GM06990 (cell line): ENCODE data around the gene ESR1.

Experiments
- DNase-seq: peaks from one replicate; pipeline ENCODE4 v3.0.0-alpha.2; 2011; ENCODE audit not compliant: insufficient read length; ENCODE audit errors: extremely low read depth
- H3K27me3 ChIP-seq: replicated peaks from 2 replicates; pipeline ENCODE4 v1.6.0; 2011; ENCODE audit warnings: low read length; ENCODE audit not compliant: control insufficient read depth, insufficient read depth
- H3K36me3 ChIP-seq: 2 replicates; pipeline ENCODE4 v1.5.1; 2011; ENCODE audit warnings: low read length; ENCODE audit not compliant: control insufficient read depth, insufficient read depth
- H3K4me3 ChIP-seq: replicated peaks from 2 replicates; pipeline ENCODE4 v1.5.1; 2011; ENCODE audit warnings: low read depth, mild to moderate bottlenecking, control low read depth, low read length
- TF ChIP-seq, protein P1 (sequence below): IDR thresholded peaks from 2 replicates; pipeline ENCODE4 v1.5.1; 2011; ENCODE audit warnings: low read length, control low read depth, mild to moderate bottlenecking, inconsistent platforms; ENCODE audit not compliant: insufficient read depth, poor library complexity, severe bottlenecking

Gene ESR1

DNA sequence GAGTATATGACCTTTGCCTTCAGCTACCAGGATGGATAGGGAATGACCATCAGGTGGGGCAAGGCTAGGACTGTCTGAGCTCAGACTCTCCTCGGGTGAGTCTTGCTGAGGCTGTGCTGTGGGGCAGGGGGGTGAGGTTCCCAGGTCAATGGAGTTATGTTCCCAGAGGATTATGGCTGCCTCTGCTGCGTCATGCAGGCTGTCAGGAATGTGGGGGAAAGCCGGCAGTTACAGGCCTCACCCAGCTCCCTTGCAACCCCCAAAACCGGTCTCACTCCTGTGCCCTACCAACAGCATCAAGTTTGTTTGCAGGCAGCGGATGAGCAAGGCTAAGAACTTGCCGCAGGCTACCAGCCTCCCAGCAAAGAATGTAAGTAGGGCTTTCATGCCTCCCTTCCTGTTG, 93.5 kb downstream of the ESR1 start:
- no peaks in the 10 kb centered on the region for H3K36me3 ChIP-seq
- H3K4me3 ChIP-seq = no peak overlapping the region
- TF ChIP-seq, protein P1, sequence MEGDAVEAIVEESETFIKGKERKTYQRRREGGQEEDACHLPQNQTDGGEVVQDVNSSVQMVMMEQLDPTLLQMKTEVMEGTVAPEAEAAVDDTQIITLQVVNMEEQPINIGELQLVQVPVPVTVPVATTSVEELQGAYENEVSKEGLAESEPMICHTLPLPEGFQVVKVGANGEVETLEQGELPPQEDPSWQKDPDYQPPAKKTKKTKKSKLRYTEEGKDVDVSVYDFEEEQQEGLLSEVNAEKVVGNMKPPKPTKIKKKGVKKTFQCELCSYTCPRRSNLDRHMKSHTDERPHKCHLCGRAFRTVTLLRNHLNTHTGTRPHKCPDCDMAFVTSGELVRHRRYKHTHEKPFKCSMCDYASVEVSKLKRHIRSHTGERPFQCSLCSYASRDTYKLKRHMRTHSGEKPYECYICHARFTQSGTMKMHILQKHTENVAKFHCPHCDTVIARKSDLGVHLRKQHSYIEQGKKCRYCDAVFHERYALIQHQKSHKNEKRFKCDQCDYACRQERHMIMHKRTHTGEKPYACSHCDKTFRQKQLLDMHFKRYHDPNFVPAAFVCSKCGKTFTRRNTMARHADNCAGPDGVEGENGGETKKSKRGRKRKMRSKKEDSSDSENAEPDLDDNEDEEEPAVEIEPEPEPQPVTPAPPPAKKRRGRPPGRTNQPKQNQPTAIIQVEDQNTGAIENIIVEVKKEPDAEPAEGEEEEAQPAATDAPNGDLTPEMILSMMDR = no peak
- DNase-seq = no peak
- no peaks in the 10 kb centered on the region for H3K27me3 ChIP-seq

DNA sequence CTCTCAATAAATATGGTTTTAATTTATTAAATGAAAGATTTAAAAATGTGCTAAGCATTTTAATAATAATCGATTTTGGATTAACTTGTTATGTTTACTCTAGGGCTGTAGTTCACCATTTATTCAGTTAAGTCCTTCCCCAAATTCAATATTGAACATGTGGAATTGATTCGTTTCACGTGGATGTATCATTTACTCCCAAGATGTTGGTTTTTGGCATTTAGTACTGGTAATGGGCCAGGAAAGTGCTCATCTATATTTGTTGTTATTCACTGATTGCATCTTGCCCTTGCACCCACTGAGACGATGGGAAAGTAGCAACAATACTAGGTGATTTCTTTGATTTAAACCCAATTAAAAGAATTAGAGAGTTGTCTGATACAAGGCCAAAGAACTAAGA, 97.1 kb downstream of the ESR1 start:
- TF ChIP-seq, protein P1 = no peak
- Histone ChIP-seq H3K27me3 (no peaks in the 10 kb centered on the region), H3K4me3 (no peak overlapping the region), H3K36me3 (no peaks in the 10 kb centered on the region)
- no peak for DNase-seq

DNA sequence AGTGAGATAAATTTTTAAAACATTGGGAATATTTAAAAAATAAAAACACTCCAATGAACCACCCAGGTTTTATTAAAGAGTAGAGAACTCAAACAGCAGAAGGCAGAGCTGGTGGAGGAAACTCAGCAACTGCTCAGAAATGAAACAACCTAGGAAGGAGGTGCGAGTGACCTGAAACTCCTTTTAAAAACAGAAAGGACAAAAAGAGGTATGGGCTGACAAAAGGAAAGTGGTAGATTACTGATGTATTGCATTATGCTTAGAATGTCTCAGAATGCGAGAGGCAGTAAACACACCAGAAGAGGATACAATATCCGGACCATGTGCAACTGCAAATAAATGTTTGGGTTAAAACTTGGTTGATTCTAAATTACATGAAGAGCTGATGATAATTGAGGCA, 97.6 kb downstream of the ESR1 start:
- DNase-seq = no peak
- H3K27me3 ChIP-seq = no peaks in the 10 kb centered on the region
- H3K36me3 ChIP-seq = no peaks in the 10 kb centered on the region
- no peak overlapping the region for H3K4me3 ChIP-seq
- TF ChIP-seq, protein P1 = no peak

DNA sequence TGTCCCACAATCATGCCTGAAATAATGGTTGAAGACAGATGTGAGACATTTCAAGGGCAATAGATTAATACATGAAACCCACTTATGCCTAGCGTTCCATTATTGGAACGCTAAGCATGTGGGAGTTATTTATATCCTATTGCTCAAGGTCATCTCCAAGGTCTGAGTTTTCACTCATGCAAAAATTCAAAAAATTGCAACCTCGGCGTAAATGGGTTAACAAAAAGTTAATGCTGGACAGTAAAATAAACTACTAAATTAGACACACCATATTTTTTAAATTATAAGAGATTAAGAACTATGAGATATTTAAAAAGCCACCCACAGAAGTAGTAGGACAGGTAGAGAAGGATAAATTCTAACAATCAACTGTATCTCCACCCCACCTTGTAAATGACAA, 98.4 kb downstream of the ESR1 start:
- no peak overlapping the region for H3K4me3 ChIP-seq
- H3K27me3 ChIP-seq = no peaks in the 10 kb centered on the region
- no peak for DNase-seq
- TF ChIP-seq, protein P1 = no peak
- no peaks in the 10 kb centered on the region for H3K36me3 ChIP-seq

DNA sequence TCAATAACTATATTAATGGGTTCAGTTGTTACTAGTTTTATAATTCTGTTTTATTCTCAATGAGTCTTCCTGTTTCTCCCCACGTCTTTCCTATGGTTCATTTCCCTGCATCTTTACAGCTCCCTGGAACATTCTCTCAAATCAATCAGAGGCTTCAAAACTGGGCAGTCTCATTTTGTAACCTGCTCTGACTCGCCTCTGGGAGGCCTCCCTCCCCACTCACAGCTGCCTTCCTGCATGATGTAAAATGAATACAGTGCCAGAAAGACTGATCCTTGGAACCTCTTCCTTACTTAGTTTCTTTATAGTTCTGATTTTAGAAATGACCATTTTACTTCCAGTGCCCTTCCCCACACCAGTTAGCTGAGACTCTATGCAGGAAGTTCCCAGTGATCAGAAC, 103.9 kb downstream of the ESR1 start:
- TF ChIP-seq, protein P1 = no peak
- Histone ChIP-seq H3K36me3 (no peaks in the 10 kb centered on the region), H3K27me3 (no peaks in the 10 kb centered on the region), H3K4me3 (no peak overlapping the region)
- no peak for DNase-seq

DNA sequence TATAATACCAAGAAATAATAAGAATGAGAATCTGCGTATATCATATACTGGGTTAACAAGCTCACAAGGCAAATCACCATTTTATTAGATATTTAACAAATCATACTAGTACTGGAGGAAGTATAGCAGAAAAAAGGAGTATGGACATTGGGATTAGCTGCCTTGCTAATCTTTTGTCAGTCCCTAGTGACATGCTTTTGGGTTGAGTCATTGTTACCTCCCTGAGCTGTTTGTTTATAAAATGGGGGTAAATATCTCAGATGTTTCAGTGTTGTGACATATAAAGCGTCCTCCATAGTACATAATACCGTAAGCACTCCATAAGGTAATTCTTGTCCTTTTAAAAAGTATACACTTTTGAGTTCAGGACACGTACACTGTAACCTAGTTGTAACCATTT, 107.0 kb downstream of the ESR1 start:
- H3K27me3 ChIP-seq = no peaks in the 10 kb centered on the region
- TF ChIP-seq, protein P1 = no peak
- no peaks in the 10 kb centered on the region for H3K36me3 ChIP-seq
- no peak for DNase-seq
- no peak overlapping the region for H3K4me3 ChIP-seq
